Glomerular endothelial cell (primary cell): ENCODE data around the gene IL27RA. TPM values are rescaled to one million over a fixed set of nuclear protein-coding genes. Genes with fewer than 3 reads are reported as not detected.

Experiments
- total RNA-seq: library from RNA; depleted of rRNA; stranded (reverse); fragments of >200 nt; gene quantifications from 2 replicates; pipeline ENCODE4 v1.2.3, GENCODE V29; 2015

The IL27RA gene
- total RNA-seq, 1 donor from 2014 or later = 8.4 TPM

Other genes starting within 250 kb of the IL27RA start
- gene ZSWIM4, start 236.3 kb upstream of the IL27RA start, total RNA-seq = 20.4 and 44.7 TPM in 2 replicates
- gene NANOS3, start 154.6 kb upstream of the IL27RA start, total RNA-seq = 1.6 TPM in 1 of 2 replicates, not detected in the other
- 0.15 and 1.4 TPM in 2 replicates for gene BRME1, start 125.6 kb upstream of the IL27RA start, total RNA-seq
- gene CC2D1A, start 125.6 kb upstream of the IL27RA start, total RNA-seq = 23.3 and 36.0 TPM in 2 replicates
- gene PODNL1, start 93.3 kb upstream of the IL27RA start, total RNA-seq = 0.18 and 1.3 TPM in 2 replicates
- 22.7 and 30.0 TPM in 2 replicates for gene DCAF15, start 79.3 kb upstream of the IL27RA start, total RNA-seq
- 6.7 and 8.2 TPM in 2 replicates for gene RFX1, start 25.4 kb upstream of the IL27RA start, total RNA-seq
- gene RLN3, start 3.6 kb upstream of the IL27RA start, total RNA-seq = not detected in 2 replicates
- not detected in 2 replicates for gene PALM3, start 30.3 kb downstream of the IL27RA start, total RNA-seq
- 0.41 and 0.78 TPM in 2 replicates for gene MISP3, start 41.0 kb downstream of the IL27RA start, total RNA-seq
- not detected in 2 replicates for gene C19orf67, start 54.0 kb downstream of the IL27RA start, total RNA-seq
- 26.5 and 43.0 TPM in 2 replicates for gene SAMD1, start 59.0 kb downstream of the IL27RA start, total RNA-seq
- 79.6 and 83.4 TPM in 2 replicates for gene PRKACA, start 86.0 kb downstream of the IL27RA start, total RNA-seq
- gene ASF1B, start 104.8 kb downstream of the IL27RA start, total RNA-seq = 3.6 and 17.7 TPM in 2 replicates
- gene ADGRL1, start 174.4 kb downstream of the IL27RA start, total RNA-seq = 8.3 and 11.4 TPM in 2 replicates